Measurements from ENCODE around the gene SOX2. TPM values are rescaled to one million over a fixed set of nuclear protein-coding genes. Genes with fewer than 3 reads are reported as not detected.

The SOX2 gene
- not detected for total RNA-seq

- no peak for DNase-seq
Observed at GRCh38 chr3:181711325-181712135, at the start of gene SOX2. SOX2 (plus strand) TSS chr3:181711925; CDS start chr3:181712361, 436 bp downstream.

- DNase-seq: no peak
Observed at GRCh38 chr3:181683563-181683962, 28.2 kb upstream of the SOX2 start.

- no peak for DNase-seq
Observed at GRCh38 chr3:181687190-181687589, 24.5 kb upstream of the SOX2 start.

- DNase-seq: no peak
Observed at GRCh38 chr3:181687731-181688130, 24.0 kb upstream of the SOX2 start.

- DNase-seq: no peak
Observed at GRCh38 chr3:181689546-181689945, 22.2 kb upstream of the SOX2 start.

GRCh38 chr3:181690769-181691168 is 21.0 kb upstream of the SOX2 start:
- no peak for DNase-seq

- no peak for DNase-seq
Observed at GRCh38 chr3:181691901-181692300, 19.8 kb upstream of the SOX2 start.

GRCh38 chr3:181692311-181693145 is 19.2 kb upstream of the SOX2 start:
- DNase-seq: no peak

GRCh38 chr3:181693280-181693679 is 18.4 kb upstream of the SOX2 start:
- no peak for DNase-seq

- DNase-seq: no peak
Observed at GRCh38 chr3:181694805-181695660, 16.7 kb upstream of the SOX2 start.

GRCh38 chr3:181695661-181696491 is 15.8 kb upstream of the SOX2 start:
- no peak for DNase-seq

- no peak for DNase-seq
Observed at GRCh38 chr3:181696626-181697230, 15.0 kb upstream of the SOX2 start.

GRCh38 chr3:181698263-181698954 is 13.3 kb upstream of the SOX2 start:
- DNase-seq: no peak

- DNase-seq: no peak
Observed at GRCh38 chr3:181699171-181699903, 12.4 kb upstream of the SOX2 start.

GRCh38 chr3:181700168-181701087 is 11.3 kb upstream of the SOX2 start:
- no peak for DNase-seq

- no peak for DNase-seq
Observed at GRCh38 chr3:181701096-181701495, 10.6 kb upstream of the SOX2 start.

GRCh38 chr3:181703601-181704420 is 7.9 kb upstream of the SOX2 start:
- no peak for DNase-seq

Measured in effector CD4-positive, alpha-beta T cell (primary cell).